ENCODE results near the gene IARS2.

IARS2 gene

GRCh38 chr1:220119043-220119512 is 25.1 kb downstream of the IARS2 start:
- FAIRE-seq = no peak
- TF ChIP-seq POLR2AphosphoS5 (IDR thresholded peaks at IDR 0.05; ENCODE audit: low read depth, low read length) (no peak), TAF1 (IDR thresholded peaks at IDR 0.05; ENCODE audit: borderline replicate concordance, low read depth, low read length) (no peak), POLR2A (IDR thresholded peaks at IDR 0.05; ENCODE audit: low read depth, low read length) (no peak)

GRCh38 chr1:220121791-220122530 is 28.0 kb downstream of the IARS2 start:
- DNase-seq (ENCODE audit: insufficient read length) (no peak), FAIRE-seq (no peak)
- no peak for TF ChIP-seq TAF1 (IDR thresholded peaks at IDR 0.05; ENCODE audit: borderline replicate concordance, low read depth, low read length)
- TF ChIP-seq POLR2A (IDR thresholded peaks at IDR 0.05; ENCODE audit: low read depth, low read length) = no peak
- TF ChIP-seq POLR2AphosphoS5 (IDR thresholded peaks at IDR 0.05; ENCODE audit: low read depth, low read length) = no peak

More at GRCh38 chr1:220119043-220119512, 25.1 kb downstream of the IARS2 start:
- DNase-seq (ENCODE audit: insufficient read length) = no peak

- FAIRE-seq = no peak
- TF ChIP-seq TAF1 (IDR thresholded peaks at IDR 0.05; ENCODE audit: borderline replicate concordance, low read depth, low read length) = no peak
- TF ChIP-seq POLR2AphosphoS5 (IDR thresholded peaks at IDR 0.05; ENCODE audit: low read depth, low read length) = no peak
- TF ChIP-seq POLR2A (IDR thresholded peaks at IDR 0.05; ENCODE audit: low read depth, low read length) = no peak
- DNase-seq (ENCODE audit: insufficient read length) = no peak
Observed at GRCh38 chr1:220123066-220123465, 29.1 kb downstream of the IARS2 start.

GRCh38 chr1:220123889-220124288 is 30.0 kb downstream of the IARS2 start:
- DNase-seq (ENCODE audit: insufficient read length) (no peak), FAIRE-seq (no peak)
- TF ChIP-seq POLR2AphosphoS5 (IDR thresholded peaks at IDR 0.05; ENCODE audit: low read depth, low read length) = no peak
- TF ChIP-seq POLR2A (IDR thresholded peaks at IDR 0.05; ENCODE audit: low read depth, low read length) = no peak
- no peak for TF ChIP-seq TAF1 (IDR thresholded peaks at IDR 0.05; ENCODE audit: borderline replicate concordance, low read depth, low read length)

GRCh38 chr1:220124542-220124941 is 30.6 kb downstream of the IARS2 start:
- DNase-seq (ENCODE audit: insufficient read length) (no peak), FAIRE-seq (no peak)
- TF ChIP-seq POLR2AphosphoS5 (IDR thresholded peaks at IDR 0.05; ENCODE audit: low read depth, low read length) (no peak), TAF1 (IDR thresholded peaks at IDR 0.05; ENCODE audit: borderline replicate concordance, low read depth, low read length) (no peak), POLR2A (IDR thresholded peaks at IDR 0.05; ENCODE audit: low read depth, low read length) (no peak)

GRCh38 chr1:220127076-220127475 is 33.1 kb downstream of the IARS2 start:
- FAIRE-seq (no peak), DNase-seq (ENCODE audit: insufficient read length) (no peak)
- no peak for TF ChIP-seq POLR2A (IDR thresholded peaks at IDR 0.05; ENCODE audit: low read depth, low read length)

- DNase-seq (ENCODE audit: insufficient read length) = no peak
- FAIRE-seq = no peak
- TF ChIP-seq POLR2AphosphoS5 (IDR thresholded peaks at IDR 0.05; ENCODE audit: low read depth, low read length) (no peak), POLR2A (IDR thresholded peaks at IDR 0.05; ENCODE audit: low read depth, low read length) (no peak), TAF1 (IDR thresholded peaks at IDR 0.05; ENCODE audit: borderline replicate concordance, low read depth, low read length) (no peak)
Observed at GRCh38 chr1:220129479-220130210, 35.7 kb downstream of the IARS2 start.

- DNase-seq (ENCODE audit: insufficient read length) (no peak), FAIRE-seq (no peak)
- TF ChIP-seq POLR2AphosphoS5 (IDR thresholded peaks at IDR 0.05; ENCODE audit: low read depth, low read length) (no peak), POLR2A (IDR thresholded peaks at IDR 0.05; ENCODE audit: low read depth, low read length) (no peak), TAF1 (IDR thresholded peaks at IDR 0.05; ENCODE audit: borderline replicate concordance, low read depth, low read length) (no peak)
Observed at GRCh38 chr1:220135755-220136154, 41.8 kb downstream of the IARS2 start.

GRCh38 chr1:220137019-220137786 is 43.3 kb downstream of the IARS2 start:
- DNase-seq (ENCODE audit: insufficient read length) (no peak), FAIRE-seq (no peak)
- TF ChIP-seq POLR2A (IDR thresholded peaks at IDR 0.05; ENCODE audit: low read depth, low read length) = no peak
- TF ChIP-seq TAF1 (IDR thresholded peaks at IDR 0.05; ENCODE audit: borderline replicate concordance, low read depth, low read length) = no peak
- no peak for TF ChIP-seq POLR2AphosphoS5 (IDR thresholded peaks at IDR 0.05; ENCODE audit: low read depth, low read length)

- DNase-seq (ENCODE audit: insufficient read length) (no peak), FAIRE-seq (no peak)
- no peak for TF ChIP-seq TAF1 (IDR thresholded peaks at IDR 0.05; ENCODE audit: borderline replicate concordance, low read depth, low read length)
- no peak for TF ChIP-seq POLR2A (IDR thresholded peaks at IDR 0.05; ENCODE audit: low read depth, low read length)
Observed at GRCh38 chr1:220139966-220140365, 46.0 kb downstream of the IARS2 start.

- TF ChIP-seq POLR2A (IDR thresholded peaks at IDR 0.05; ENCODE audit: low read depth, low read length) (no peak), POLR2AphosphoS5 (IDR thresholded peaks at IDR 0.05; ENCODE audit: low read depth, low read length) (no peak), TAF1 (IDR thresholded peaks at IDR 0.05; ENCODE audit: borderline replicate concordance, low read depth, low read length) (no peak)
- FAIRE-seq (no peak), DNase-seq (ENCODE audit: insufficient read length) (no peak)
Observed at GRCh38 chr1:220144051-220144450, 50.1 kb downstream of the IARS2 start.
